GM23248 (cell line): ENCODE results near the gene ATF4.

Experiments
- EZH2 ChIP-seq: fragments of 200-600 bp; sonication (generic); IDR thresholded peaks from 2 replicates; pipeline ENCODE4 v1.6.1; 2018; ENCODE audit warnings: antibody characterized with exemption, mild to moderate bottlenecking; ENCODE audit not compliant: insufficient read depth, poor library complexity, severe bottlenecking
- EZH2phosphoT487 ChIP-seq: fragments of 200-600 bp; sonication (generic); IDR thresholded peaks from 2 replicates; pipeline ENCODE4 v1.6.1; 2018; ENCODE audit warnings: antibody characterized with exemption, moderate library complexity, mild to moderate bottlenecking, low read depth; ENCODE audit not compliant: insufficient read depth

DNA sequence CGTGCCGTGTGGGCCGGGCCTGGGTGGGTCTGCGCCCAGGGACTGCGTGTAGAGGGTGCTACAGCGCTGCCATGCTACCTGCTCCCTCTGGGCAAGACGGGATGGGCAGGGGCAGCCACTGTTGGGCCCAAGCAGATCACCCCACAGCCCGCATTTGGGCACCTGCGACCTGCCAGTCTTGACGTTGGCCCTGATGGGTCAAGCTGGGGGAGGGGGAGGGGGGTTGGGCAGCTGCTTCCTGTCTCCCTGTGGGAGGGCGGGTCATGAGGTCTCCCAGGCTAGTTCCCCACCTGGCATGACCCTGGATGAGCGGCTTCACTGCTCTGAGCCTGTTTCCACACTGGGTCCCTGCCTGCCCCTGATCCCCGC, 15.0 kb downstream of the ATF4 start:
- TF ChIP-seq EZH2: no peak
- no peak for TF ChIP-seq EZH2phosphoT487
